Caco-2 (cell line): Measurements from ENCODE around the gene NT5DC1. TPM values are rescaled to one million over a fixed set of nuclear protein-coding genes. Genes with fewer than 3 reads are reported as not detected.

ENCODE experiments used
- BruUV-seq: library from RNA; stranded (reverse); fragments of 400-500 nt; replicated peaks from 2 replicates; lab custom pipeline; 2021; lab: Mats Ljungman, UMichigan
- CTCF ChIA-PET: fragments of 300-600 bp; sonication (Branson Sonifier 250); formaldehyde crosslinking; loops from one replicate; lab custom pipeline; 2022; ENCODE audit warnings: antibody characterized with exemption; lab: Charles Lee
- POLR2A ChIA-PET: fragments of 300-600 bp; sonication (Branson Sonifier 250); formaldehyde crosslinking; loops from one replicate; lab custom pipeline; 2022; ENCODE audit warnings: antibody characterized with exemption; lab: Charles Lee
- DNase-seq, 2 experiments: peaks; one replicate each; pipeline versions ENCODE4 v3.0.0 to v3.0.0-alpha.2; 2020 to 2022
- H3K27me3 ChIP-seq: replicated peaks from 2 replicates; pipeline ENCODE4 v1.6.0; 2011; ENCODE audit warnings: low read length; ENCODE audit not compliant: control insufficient read depth, insufficient read depth
- H3K36me3 ChIP-seq: 2 replicates; pipeline ENCODE4 v1.5.1; 2011; ENCODE audit warnings: low read length; ENCODE audit not compliant: control insufficient read depth, insufficient read depth
- H3K4me1 ChIP-seq: fragments of 250-450 bp; sonication (Bioruptor Pico); 2 replicates; pipeline ENCODE4 v1.5.1; 2020; ENCODE audit warnings: mild to moderate bottlenecking
- H3K4me3 ChIP-seq: 2 replicates; pipeline ENCODE4 v1.5.1; 2011; ENCODE audit warnings: low read depth, mild to moderate bottlenecking, control low read depth, low read length
- H3K9me3 ChIP-seq: fragments of 250-450 bp; sonication (Bioruptor Pico); 2 replicates; pipeline ENCODE4 v1.5.1; 2020; ENCODE audit warnings: mild to moderate bottlenecking, moderate library complexity
- H3K27ac Mint-ChIP-seq: one replicate; pipeline ENCODE4 v1.8.0; 2022; ENCODE audit warnings: mixed read lengths; ENCODE audit not compliant: unreplicated experiment
- H3K27me3 Mint-ChIP-seq: one replicate; pipeline ENCODE4 v1.8.0; 2022; ENCODE audit warnings: mixed read lengths; ENCODE audit not compliant: insufficient read depth, unreplicated experiment
- H3K36me3 Mint-ChIP-seq: one replicate; pipeline ENCODE4 v1.8.0; 2022; ENCODE audit warnings: mild to moderate bottlenecking, mixed read lengths; ENCODE audit not compliant: insufficient read depth, unreplicated experiment
- H3K4me1 Mint-ChIP-seq: one replicate; pipeline ENCODE4 v1.8.0; 2022; ENCODE audit warnings: low read depth, mixed read lengths; ENCODE audit not compliant: unreplicated experiment
- H3K4me3 Mint-ChIP-seq: one replicate; pipeline ENCODE4 v1.8.0; 2022; ENCODE audit warnings: mild to moderate bottlenecking, moderate library complexity, mixed read lengths; ENCODE audit not compliant: unreplicated experiment
- H3K9me3 Mint-ChIP-seq: one replicate; pipeline ENCODE4 v1.8.0; 2022; ENCODE audit warnings: mixed read lengths; ENCODE audit not compliant: unreplicated experiment
- intact Hi-C: fragments of 100-400 bp; cut with micrococcal nuclease; formaldehyde crosslinking; loops from one replicate; pipeline ENCODE4 v1.10.0; 2022; ENCODE audit not compliant: unreplicated experiment
- total RNA-seq: library from RNA; stranded (reverse); gene quantifications from 2 replicates; pipeline ENCODE4 v1.2.3, GENCODE V29; 2022
- TF ChIP-seq, protein P1 (sequence below), 2 experiments: fragments of 200-600 bp in 1 of 2; IDR thresholded peaks; 1 replicate in 1 of 2; 2 replicates in 1 of 2; pipeline versions ENCODE4 v1.5.1 to v1.8.0; 2011 to 2022; ENCODE audit warnings: antibody characterized with exemption in 1 of 2, control low read depth in 1 of 2, inconsistent platforms in 1 of 2, low read depth in 1 of 2, low read length in 1 of 2, mild to moderate bottlenecking in 1 of 2, moderate library complexity in 1 of 2; ENCODE audit not compliant: insufficient read depth in 1 of 2, severe bottlenecking in 1 of 2, unreplicated experiment in 1 of 2

Gene NT5DC1
- total RNA-seq, 1 experiment from 2014 or later, result 54.3 TPM

- CTCF ChIA-PET, result no interaction called here
- DNase-seq, result no peak
- H3K36me3 Mint-ChIP-seq, result no peaks in the 10 kb centered on the region
- no TSS peak for BruUV-seq
- no peak overlapping the region for H3K27ac Mint-ChIP-seq
- TF ChIP-seq, protein P1, sequence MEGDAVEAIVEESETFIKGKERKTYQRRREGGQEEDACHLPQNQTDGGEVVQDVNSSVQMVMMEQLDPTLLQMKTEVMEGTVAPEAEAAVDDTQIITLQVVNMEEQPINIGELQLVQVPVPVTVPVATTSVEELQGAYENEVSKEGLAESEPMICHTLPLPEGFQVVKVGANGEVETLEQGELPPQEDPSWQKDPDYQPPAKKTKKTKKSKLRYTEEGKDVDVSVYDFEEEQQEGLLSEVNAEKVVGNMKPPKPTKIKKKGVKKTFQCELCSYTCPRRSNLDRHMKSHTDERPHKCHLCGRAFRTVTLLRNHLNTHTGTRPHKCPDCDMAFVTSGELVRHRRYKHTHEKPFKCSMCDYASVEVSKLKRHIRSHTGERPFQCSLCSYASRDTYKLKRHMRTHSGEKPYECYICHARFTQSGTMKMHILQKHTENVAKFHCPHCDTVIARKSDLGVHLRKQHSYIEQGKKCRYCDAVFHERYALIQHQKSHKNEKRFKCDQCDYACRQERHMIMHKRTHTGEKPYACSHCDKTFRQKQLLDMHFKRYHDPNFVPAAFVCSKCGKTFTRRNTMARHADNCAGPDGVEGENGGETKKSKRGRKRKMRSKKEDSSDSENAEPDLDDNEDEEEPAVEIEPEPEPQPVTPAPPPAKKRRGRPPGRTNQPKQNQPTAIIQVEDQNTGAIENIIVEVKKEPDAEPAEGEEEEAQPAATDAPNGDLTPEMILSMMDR (IDR thresholded peaks at IDR 0.05; ENCODE audit: insufficient read depth in 1 of 2, low read depth in 1 of 2, low read length in 1 of 2, severe bottlenecking in 1 of 2, unreplicated experiment in 1 of 2), result no peak
- H3K36me3 ChIP-seq, result no peaks in the 10 kb centered on the region
- no peaks in the 10 kb centered on the region; the same call in 1 of the 2 replicates for H3K9me3 ChIP-seq
- H3K4me1 Mint-ChIP-seq, result no peaks in the 10 kb centered on the region
- intact Hi-C loops, result no loop called here
- POLR2A ChIA-PET, result no interaction called here
- H3K4me3 ChIP-seq, result no peak overlapping the region
- H3K27me3 ChIP-seq, result no peaks in the 10 kb centered on the region; the same call in 1 of the 2 replicates
- H3K9me3 Mint-ChIP-seq, result no peaks in the 10 kb centered on the region
- H3K4me1 ChIP-seq, result no peaks in the 10 kb centered on the region
- H3K27me3 Mint-ChIP-seq, result peaks cover 9% of the 10 kb centered on the region
- no peak overlapping the region for H3K4me3 Mint-ChIP-seq
These were observed 197.6 kb downstream of the NT5DC1 start for GRCh38 chr6:116298273-116298672.

GRCh38 chr6:116298973-116299372, 198.3 kb downstream of the NT5DC1 start:
- Histone ChIP-seq H3K4me3 (no peak overlapping the region), H3K4me1 (no peaks in the 10 kb centered on the region), H3K36me3 (no peaks in the 10 kb centered on the region), H3K9me3 (no peaks in the 10 kb centered on the region; the same call in 1 of the 2 replicates), H3K27me3 (no peaks in the 10 kb centered on the region; the same call in 1 of the 2 replicates)
- Mint-ChIP-seq H3K27me3 (peaks cover 9% of the 10 kb centered on the region), H3K9me3 (no peaks in the 10 kb centered on the region), H3K27ac (no peak overlapping the region), H3K36me3 (no peaks in the 10 kb centered on the region), H3K4me1 (no peaks in the 10 kb centered on the region), H3K4me3 (no peak overlapping the region)
- intact Hi-C loops, result no loop called here
- DNase-seq, result no peak
- CTCF ChIA-PET, result no interaction called here
- TF ChIP-seq, protein P1 (IDR thresholded peaks at IDR 0.05; ENCODE audit: insufficient read depth in 1 of 2, low read depth in 1 of 2, low read length in 1 of 2, severe bottlenecking in 1 of 2, unreplicated experiment in 1 of 2), result no peak
- BruUV-seq, result no TSS peak
- POLR2A ChIA-PET, result no interaction called here

Other genes with a start within 250 kb of the NT5DC1 start
- 7.3 and 8.4 TPM in 2 replicates for gene FRK, start 40.0 kb upstream of the NT5DC1 start, total RNA-seq
- not detected in 2 replicates for gene COL10A1, start 25.3 kb downstream of the NT5DC1 start, total RNA-seq
- gene TSPYL4, start 153.2 kb downstream of the NT5DC1 start, total RNA-seq, result 10.7 and 10.9 TPM in 2 replicates
- 55.0 and 57.3 TPM in 2 replicates for gene TSPYL1, start 179.1 kb downstream of the NT5DC1 start, total RNA-seq